Coronary artery (tissue), 2 donors: ENCODE results near the gene NEDD8.
A peak's percentile ranks its signal among the peaks of the same experiment; 100 is the strongest.
"Not testable (repeated sequence)": the region's sequence is repeated elsewhere in the genome, so short reads cannot be mapped to it uniquely, and the experiment has no call there.

Experiments used
- DNase-seq: peaks from one replicate; pipeline ENCODE4 v3.0.0-alpha.2; 2017; ENCODE audit warnings: low spot score
- H3K27ac ChIP-seq, 2 donors: fragments of 200-600 bp; sonication (generic); one replicate each; pipeline ENCODE4 v1.5.1; 2016 to 2019
- H3K4me3 ChIP-seq: fragments of 200-600 bp; sonication (generic); 2 replicates; pipeline ENCODE4 v1.5.1; 2016; ENCODE audit warnings: mild to moderate bottlenecking, moderate library complexity
- CTCF ChIP-seq: fragments of 200-600 bp; sonication (generic); IDR thresholded peaks from one replicate; pipeline ENCODE4 v1.5.1; 2019; ENCODE audit warnings: antibody characterized with exemption

The NEDD8 gene

DNA sequence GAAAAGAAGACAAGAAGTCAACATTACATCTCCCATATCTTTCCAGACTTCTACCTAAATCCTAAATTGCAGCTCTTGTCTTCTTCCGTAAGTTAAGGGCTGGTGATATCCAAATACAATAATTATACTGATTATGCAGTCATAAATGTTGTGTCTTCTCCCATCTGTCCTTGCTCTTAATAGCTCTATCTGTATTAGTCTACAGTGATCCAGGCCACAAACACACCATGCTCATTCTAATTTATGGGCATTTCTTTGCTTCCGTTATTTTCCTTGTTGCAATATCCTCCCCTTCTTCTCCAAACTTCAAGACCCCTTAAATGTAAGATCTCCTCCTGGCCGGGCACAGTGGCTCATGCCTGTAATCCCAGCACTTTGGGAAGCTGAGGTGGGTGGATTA, 12.6 kb downstream of the NEDD8 start:
- TF ChIP-seq CTCF = no peak
- Histone ChIP-seq H3K27ac (no peak overlapping the region), H3K4me3 (no peak overlapping the region)
- DNase-seq = no peak

- Histone ChIP-seq H3K27ac (no peak overlapping the region), H3K4me3 (no peak overlapping the region)
- DNase-seq = peak; percentile 28
- TF ChIP-seq CTCF = no peak
Observed at GRCh38 chr14:24219080-24219479, 13.1 kb downstream of the NEDD8 start.

DNA sequence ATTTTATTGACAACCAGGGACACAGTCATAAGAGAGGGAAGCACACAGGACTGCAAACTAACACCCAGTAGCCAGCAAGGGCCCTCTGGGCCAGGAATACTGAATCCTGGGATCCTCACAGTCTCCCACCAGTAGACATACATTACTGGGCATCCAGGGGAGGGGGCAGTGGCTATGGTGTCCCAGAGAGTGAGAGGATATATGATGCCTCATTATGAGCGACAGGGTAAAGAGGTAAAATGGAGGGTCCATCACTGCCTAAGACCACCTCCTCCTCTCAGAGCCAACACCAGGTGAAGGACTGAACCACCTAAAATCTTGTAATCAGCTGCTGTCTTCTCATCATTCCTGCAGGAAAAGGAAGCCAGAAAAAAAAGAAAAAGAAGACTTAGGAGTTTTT, 15.3 kb downstream of the NEDD8 start:
- not testable (repeated sequence) for H3K27ac ChIP-seq

GRCh38 chr14:24216345-24216699, 15.8 kb downstream of the NEDD8 start:
- no peak for TF ChIP-seq CTCF
- Histone ChIP-seq H3K4me3 (peak overlapping the region; percentile 83), H3K27ac (peak overlapping the region; percentile 85 to 93)
- DNase-seq = no peak

More for the DNA sequence above, 15.3 kb downstream of the NEDD8 start:
- peak; percentile 8 for DNase-seq
- H3K4me3 ChIP-seq = not testable (repeated sequence)

DNA sequence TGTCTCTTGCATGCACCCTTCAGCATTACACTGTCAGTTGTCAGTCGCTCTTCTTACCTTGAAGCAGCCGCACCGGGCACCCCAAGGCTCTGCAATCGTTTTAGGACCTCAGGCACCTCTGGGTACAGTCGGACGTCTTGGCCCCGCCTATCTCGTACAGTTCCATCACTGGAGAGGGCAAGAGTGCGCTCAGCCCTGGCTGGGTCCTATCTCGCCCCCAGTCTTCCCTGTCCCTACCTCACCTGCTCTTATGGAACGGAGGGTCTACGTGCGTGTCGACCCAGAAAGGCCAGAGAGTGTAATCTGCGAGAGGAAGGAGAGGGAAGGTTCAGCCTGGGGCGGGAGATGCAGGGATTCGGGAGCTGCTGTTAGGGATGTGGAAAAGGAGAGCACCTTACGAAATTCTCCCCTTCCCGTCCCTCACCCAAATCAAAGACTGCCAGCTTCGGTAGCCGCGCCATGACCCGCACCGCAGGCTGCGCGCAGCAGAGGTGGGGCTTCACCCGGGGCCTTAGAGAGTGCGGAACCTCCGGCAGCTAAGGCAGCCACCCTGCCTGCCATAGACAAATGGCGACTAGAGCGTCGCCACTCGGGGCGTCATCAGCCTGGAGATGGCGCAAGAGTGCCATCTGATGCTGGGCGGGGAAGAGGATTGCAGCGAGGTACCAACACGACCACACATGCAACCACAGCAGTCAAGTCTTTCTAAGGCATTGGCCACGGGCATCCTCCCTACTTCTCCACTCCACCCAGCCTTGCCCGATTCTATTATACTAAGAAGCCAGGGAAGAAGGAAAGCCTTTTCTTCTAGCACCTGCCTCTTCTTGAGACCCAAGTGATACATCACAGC, 16.4 kb downstream of the NEDD8 start, which contains the start of gene MDP1:
TSS of gene MDP1 (minus strand) at position 572 of the 850 bp plus-strand sequence. CDS start at position 461, 111 bp downstream.
- DNase-seq = peak; percentile 92
- no peak for TF ChIP-seq CTCF
- Histone ChIP-seq H3K27ac (peak within 1 kb of the TSS; percentile 85 to 93), H3K4me3 (peak within 1 kb of the TSS; percentile 83)

DNA sequence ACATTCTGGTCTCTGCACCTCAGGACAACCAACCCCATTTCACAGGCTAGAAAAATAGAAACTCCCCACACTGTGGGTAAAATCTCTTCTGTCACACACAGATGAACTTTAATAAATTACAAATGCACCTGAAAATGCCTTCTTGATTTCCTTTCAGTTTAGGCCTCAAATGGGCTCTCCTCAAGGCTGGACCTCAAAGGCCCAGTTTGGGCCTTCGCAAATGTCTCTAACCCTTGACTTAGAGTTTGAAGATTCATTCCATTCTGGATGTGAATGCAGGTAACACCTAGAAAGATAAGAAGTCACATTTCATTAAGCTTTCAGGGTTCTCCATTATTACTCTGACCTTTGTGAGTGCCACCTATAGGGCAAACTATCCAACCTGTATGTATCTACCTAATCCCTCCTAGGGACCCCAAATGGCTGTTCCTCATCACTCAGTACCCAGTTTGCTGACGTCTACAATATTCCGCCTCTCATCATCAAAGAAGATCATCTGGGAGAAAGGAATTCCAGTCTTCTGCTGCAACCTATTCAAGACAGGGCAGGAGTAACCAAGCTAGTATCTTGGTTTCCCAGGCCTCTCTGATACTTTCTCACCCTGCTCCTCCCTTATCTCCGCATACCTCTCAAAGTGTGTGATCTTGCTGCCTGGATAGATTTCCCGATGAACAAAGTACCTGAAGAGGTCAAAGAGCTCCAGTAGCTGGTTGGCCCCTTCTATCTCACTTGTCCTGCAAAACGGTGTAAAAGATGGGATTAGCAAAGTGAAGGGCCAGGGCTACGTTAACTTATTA, 18.1 kb downstream of the NEDD8 start:
- peak; percentile 40 for DNase-seq
- H3K4me3 ChIP-seq = peak overlapping the region; percentile 82
- H3K27ac ChIP-seq = peak overlapping the region; percentile 86 to 95

More for the DNA sequence above, 18.1 kb downstream of the NEDD8 start:
- TF ChIP-seq CTCF = no peak
